ENCODE results near the gene SPTB.

DNA sequence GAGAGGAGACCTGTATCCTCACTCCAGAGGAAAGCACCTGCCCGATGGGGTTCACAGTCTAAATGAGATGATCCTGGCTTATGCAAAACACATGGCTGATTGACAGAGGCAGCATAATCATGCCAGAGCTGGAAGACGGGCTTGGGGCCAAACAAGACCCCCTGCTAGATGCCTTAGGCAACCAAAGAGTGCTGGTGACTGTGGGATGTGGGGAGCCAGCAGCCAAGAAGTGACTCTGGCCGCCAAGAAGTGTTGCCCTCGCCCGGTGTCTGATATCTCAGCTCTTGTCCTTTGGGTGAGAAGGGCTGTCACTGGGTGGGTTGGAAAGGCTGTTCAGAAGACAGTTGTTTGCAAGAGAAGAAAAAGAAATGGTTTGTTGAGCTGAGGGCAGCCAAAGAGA, 118.8 kb downstream of the SPTB start:
- TF ChIP-seq, protein P1, sequence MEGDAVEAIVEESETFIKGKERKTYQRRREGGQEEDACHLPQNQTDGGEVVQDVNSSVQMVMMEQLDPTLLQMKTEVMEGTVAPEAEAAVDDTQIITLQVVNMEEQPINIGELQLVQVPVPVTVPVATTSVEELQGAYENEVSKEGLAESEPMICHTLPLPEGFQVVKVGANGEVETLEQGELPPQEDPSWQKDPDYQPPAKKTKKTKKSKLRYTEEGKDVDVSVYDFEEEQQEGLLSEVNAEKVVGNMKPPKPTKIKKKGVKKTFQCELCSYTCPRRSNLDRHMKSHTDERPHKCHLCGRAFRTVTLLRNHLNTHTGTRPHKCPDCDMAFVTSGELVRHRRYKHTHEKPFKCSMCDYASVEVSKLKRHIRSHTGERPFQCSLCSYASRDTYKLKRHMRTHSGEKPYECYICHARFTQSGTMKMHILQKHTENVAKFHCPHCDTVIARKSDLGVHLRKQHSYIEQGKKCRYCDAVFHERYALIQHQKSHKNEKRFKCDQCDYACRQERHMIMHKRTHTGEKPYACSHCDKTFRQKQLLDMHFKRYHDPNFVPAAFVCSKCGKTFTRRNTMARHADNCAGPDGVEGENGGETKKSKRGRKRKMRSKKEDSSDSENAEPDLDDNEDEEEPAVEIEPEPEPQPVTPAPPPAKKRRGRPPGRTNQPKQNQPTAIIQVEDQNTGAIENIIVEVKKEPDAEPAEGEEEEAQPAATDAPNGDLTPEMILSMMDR (IDR thresholded peaks at IDR 0.05): no peak
- TF ChIP-seq POLR2AphosphoS5 (IDR thresholded peaks at IDR 0.05; ENCODE audit: insufficient read depth in 1 of 2, low read depth in 1 of 2) (no peak), POLR2A (IDR thresholded peaks at IDR 0.05) (no peak)
